ENCODE measurements around the gene LRCH1.

DNA sequence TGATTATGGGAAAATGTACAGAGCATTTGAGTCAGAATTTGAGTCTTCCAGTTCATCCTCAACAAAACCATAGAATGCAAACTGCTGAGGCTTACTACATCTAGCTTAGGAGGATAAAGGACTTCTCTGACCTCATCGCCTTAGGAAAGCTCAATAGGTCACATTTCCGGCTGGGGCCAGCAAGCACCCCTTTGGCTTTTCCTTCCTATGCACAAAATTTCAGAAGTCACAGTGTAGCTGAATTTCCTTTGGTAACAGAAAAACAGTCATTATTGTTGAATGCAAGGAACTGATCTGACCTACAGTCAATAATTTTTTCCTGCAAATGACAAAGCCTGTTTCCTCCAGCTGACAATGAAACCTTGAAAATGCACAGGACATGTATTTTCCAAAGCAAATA is 32.8 kb upstream of the LRCH1 start:
- no peak for TF ChIP-seq EP300 (IDR thresholded peaks at IDR 0.05; ENCODE audit: low read depth)
- TF ChIP-seq, protein P1, sequence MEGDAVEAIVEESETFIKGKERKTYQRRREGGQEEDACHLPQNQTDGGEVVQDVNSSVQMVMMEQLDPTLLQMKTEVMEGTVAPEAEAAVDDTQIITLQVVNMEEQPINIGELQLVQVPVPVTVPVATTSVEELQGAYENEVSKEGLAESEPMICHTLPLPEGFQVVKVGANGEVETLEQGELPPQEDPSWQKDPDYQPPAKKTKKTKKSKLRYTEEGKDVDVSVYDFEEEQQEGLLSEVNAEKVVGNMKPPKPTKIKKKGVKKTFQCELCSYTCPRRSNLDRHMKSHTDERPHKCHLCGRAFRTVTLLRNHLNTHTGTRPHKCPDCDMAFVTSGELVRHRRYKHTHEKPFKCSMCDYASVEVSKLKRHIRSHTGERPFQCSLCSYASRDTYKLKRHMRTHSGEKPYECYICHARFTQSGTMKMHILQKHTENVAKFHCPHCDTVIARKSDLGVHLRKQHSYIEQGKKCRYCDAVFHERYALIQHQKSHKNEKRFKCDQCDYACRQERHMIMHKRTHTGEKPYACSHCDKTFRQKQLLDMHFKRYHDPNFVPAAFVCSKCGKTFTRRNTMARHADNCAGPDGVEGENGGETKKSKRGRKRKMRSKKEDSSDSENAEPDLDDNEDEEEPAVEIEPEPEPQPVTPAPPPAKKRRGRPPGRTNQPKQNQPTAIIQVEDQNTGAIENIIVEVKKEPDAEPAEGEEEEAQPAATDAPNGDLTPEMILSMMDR (IDR thresholded peaks at IDR 0.05), result no peak
- no peak for TF ChIP-seq POLR2A (IDR thresholded peaks at IDR 0.05)

Data from transverse colon (tissue), 3 donors.